HCT116 (cell line): ENCODE results near the gene TMEM94. TPM values are rescaled to one million over a fixed set of nuclear protein-coding genes. Genes with fewer than 3 reads are reported as not detected.

Experiments
- ATAC-seq: fragments of 200-7000 bp; cut with Tn5 transposase; 2 replicates; pipeline ENCODE4 v1.9.1; 2020; ENCODE audit warnings: mild to moderate bottlenecking, moderate library complexity
- BruUV-seq: library from RNA; stranded (reverse); fragments of 400-500 nt; replicated peaks from 2 replicates; lab custom pipeline; 2021; lab: Mats Ljungman, UMichigan
- CTCF ChIA-PET: fragments of 300-600 bp; sonication (Branson Sonifier 250); formaldehyde crosslinking; loops from one replicate; lab custom pipeline; 2021; ENCODE audit warnings: antibody characterized with exemption; lab: Charles Lee
- POLR2A ChIA-PET: fragments of 300-600, 350-600 bp; sonication (Branson Sonifier 250); formaldehyde crosslinking; loops from one replicate; lab custom pipeline; 2021; ENCODE audit warnings: antibody characterized with exemption; lab: Charles Lee
- RAD21 ChIA-PET, 2 experiments: fragments of 300-600 bp; sonication (Branson Sonifier 250); formaldehyde crosslinking; loops; one replicate each; lab custom pipeline; 2023; ENCODE audit warnings: low total read pairs in 2 of 2; ENCODE audit not compliant: uncharacterized antibody in 2 of 2, unreplicated experiment in 2 of 2, low non-redundant PET in 1 of 2; lab: Charles Lee
- DNase-seq: peaks from one replicate; pipeline ENCODE4 v3.0.0-alpha.2; 2010; ENCODE audit warnings: low read depth, low spot score
- H2AFZ ChIP-seq: fragments of 200-600 bp; shearing (Covaris generic), sonication (generic); 2 replicates; pipeline ENCODE4 v1.6.1; 2017; ENCODE audit warnings: low read depth, mixed run types, mixed read lengths, antibody characterized with exemption, low read length; ENCODE audit not compliant: poor library complexity, severe bottlenecking
- H3K27ac ChIP-seq: 2 replicates; pipeline ENCODE4 v1.5.1; 2012; ENCODE audit warnings: low read depth, low read length
- H3K27me3 ChIP-seq: fragments of 200-600 bp; sonication (generic); 2 replicates; pipeline ENCODE4 v1.6.1; 2016; ENCODE audit warnings: mixed run types, low read length, mixed read lengths; ENCODE audit not compliant: insufficient read depth
- H3K36me3 ChIP-seq, 2 experiments: fragments of 200-500 bp in 1 of 2; fragments of 200-600 bp in 1 of 2; sonication (Bioruptor generic) in 1 of 2; sonication (generic) in 1 of 2; 2 replicates each; pipeline versions ENCODE4 v1.5.1 to v1.6.1; 2014 to 2016; ENCODE audit warnings: low read length in 2 of 2, inconsistent platforms in 1 of 2, mixed read lengths in 1 of 2, mixed run types in 1 of 2; ENCODE audit not compliant: insufficient read depth in 2 of 2, control insufficient read depth in 1 of 2
- H3K4me1 ChIP-seq, 2 experiments: fragments of 200-600 bp in 1 of 2; sonication (generic) in 1 of 2; 2 replicates each; pipeline versions ENCODE4 v1.5.1 to v1.6.1; 2012 to 2017; ENCODE audit warnings: low read length in 2 of 2, inconsistent platforms in 1 of 2, mild to moderate bottlenecking in 1 of 2, mixed read lengths in 1 of 2, mixed run types in 1 of 2, moderate library complexity in 1 of 2; ENCODE audit not compliant: insufficient read depth in 2 of 2, control insufficient read depth in 1 of 2
- H3K4me2 ChIP-seq: fragments of 200-600 bp; sonication (generic); 2 replicates; pipeline ENCODE4 v1.6.1; 2017; ENCODE audit warnings: mixed run types, low read length, mixed read lengths
- H3K4me3 ChIP-seq, 2 experiments: fragments of 200-600 bp in 1 of 2; sonication (generic) in 1 of 2; replicated peaks in 1 of 2; 2 replicates each; pipeline ENCODE4 v1.5.1; 2011 to 2016; ENCODE audit warnings: low read length in 2 of 2, control low read depth in 1 of 2, low read depth in 1 of 2, mild to moderate bottlenecking in 1 of 2, mixed read lengths in 1 of 2, mixed run types in 1 of 2
- H3K79me2 ChIP-seq: fragments of 200-600 bp; sonication (generic); 2 replicates; pipeline ENCODE4 v1.6.1; 2017; ENCODE audit warnings: mild to moderate bottlenecking, mixed run types, low read length, moderate library complexity, mixed read lengths; ENCODE audit not compliant: insufficient read depth
- H3K9ac ChIP-seq: fragments of 200-600 bp; sonication (generic); 2 replicates; pipeline ENCODE4 v1.6.1; 2016; ENCODE audit warnings: low read length, mixed read lengths
- H3K9me2 ChIP-seq: fragments of 200-600 bp; sonication (generic), shearing (Covaris generic); 2 replicates; pipeline ENCODE4 v1.6.1; 2017; ENCODE audit warnings: mixed run types, mild to moderate bottlenecking, moderate library complexity; ENCODE audit not compliant: insufficient read depth
- H3K9me3 ChIP-seq, 2 experiments: fragments of 200-500 bp in 1 of 2; fragments of 200-600 bp in 1 of 2; sonication (Bioruptor generic) in 1 of 2; sonication (generic) in 1 of 2; 2 replicates each; pipeline ENCODE4 v1.6.1; 2014 to 2017; ENCODE audit warnings: low read length in 2 of 2, mixed read lengths in 2 of 2, inconsistent platforms in 1 of 2, low read depth in 1 of 2, mild to moderate bottlenecking in 1 of 2, mixed run types in 1 of 2, moderate library complexity in 1 of 2; ENCODE audit not compliant: control insufficient read depth in 1 of 2, insufficient read depth in 1 of 2
- H4K20me1 ChIP-seq: fragments of 200-600 bp; sonication (generic), shearing (Covaris generic); 2 replicates; pipeline ENCODE4 v1.6.1; 2017; ENCODE audit warnings: mixed run types, mild to moderate bottlenecking, moderate library complexity; ENCODE audit not compliant: insufficient read depth
- ATF3 ChIP-seq: IDR thresholded peaks from 2 replicates; pipeline ENCODE4 v1.6.1; 2012
- CBX3 ChIP-seq: IDR thresholded peaks from 2 replicates; pipeline ENCODE4 v1.6.1; 2012; ENCODE audit warnings: low read depth
- CEBPB ChIP-seq: IDR thresholded peaks from 2 replicates; pipeline ENCODE4 v1.6.1; 2012; ENCODE audit warnings: low read depth
- CTCF ChIP-seq, 3 experiments: fragments of 200-600 bp in 1 of 3; sonication (generic) in 1 of 3; IDR thresholded peaks in 2 of 3; conservative IDR thresholded peaks in 1 of 3; 2 replicates each; pipeline ENCODE4 v1.5.1; 2012 to 2017; ENCODE audit warnings: low read depth in 2 of 3, low read length in 2 of 3, antibody characterized with exemption in 1 of 3, borderline replicate concordance in 1 of 3, control low read depth in 1 of 3, mild to moderate bottlenecking in 1 of 3, mixed read lengths in 1 of 3, mixed run types in 1 of 3, moderate library complexity in 1 of 3; ENCODE audit not compliant: insufficient read depth in 1 of 3
- EGR1 ChIP-seq: IDR thresholded peaks from 2 replicates; pipeline ENCODE4 v1.6.1; 2012; ENCODE audit warnings: low read depth
- EZH2 ChIP-seq: fragments of 200-600 bp; sonication (generic); IDR thresholded peaks from 2 replicates; pipeline ENCODE4 v1.6.1; 2017; ENCODE audit warnings: antibody characterized with exemption, mixed run types
- EZH2phosphoT487 ChIP-seq: fragments of 200-600 bp; IDR thresholded peaks from 2 replicates; pipeline ENCODE4 v1.6.1; 2018; ENCODE audit warnings: antibody characterized with exemption, borderline replicate concordance
- JUND ChIP-seq: IDR thresholded peaks from 2 replicates; pipeline ENCODE4 v1.6.1; 2012
- POLR2AphosphoS5 ChIP-seq: IDR thresholded peaks from 2 replicates; pipeline ENCODE4 v1.6.1; 2011; ENCODE audit warnings: mild to moderate bottlenecking, low read depth, low read length, moderate library complexity
- RAD21 ChIP-seq: IDR thresholded peaks from 2 replicates; pipeline ENCODE4 v1.6.1; 2012; ENCODE audit warnings: low read depth, mild to moderate bottlenecking
- SIN3A ChIP-seq: IDR thresholded peaks from 2 replicates; pipeline ENCODE4 v1.6.1; 2012; ENCODE audit warnings: low read depth
- SP1 ChIP-seq: IDR thresholded peaks from 2 replicates; pipeline ENCODE4 v1.6.1; 2012; ENCODE audit warnings: low read depth
- SRF ChIP-seq: IDR thresholded peaks from 2 replicates; pipeline ENCODE4 v1.6.1; 2012; ENCODE audit warnings: low read depth
- TCF7L2 ChIP-seq: IDR thresholded peaks from 2 replicates; pipeline ENCODE4 v1.7.0; 2011; ENCODE audit warnings: borderline replicate concordance, inconsistent platforms; ENCODE audit not compliant: insufficient read depth, insufficient read length; ENCODE audit errors: extremely low read depth
- YY1 ChIP-seq: IDR thresholded peaks from 2 replicates; pipeline ENCODE4 v1.6.1; 2011; ENCODE audit warnings: low read length, low read depth, moderate library complexity, mild to moderate bottlenecking; ENCODE audit not compliant: insufficient replicate concordance; ENCODE audit errors: extremely low read depth
- intact Hi-C: fragments of 100-400 bp; cut with micrococcal nuclease; formaldehyde crosslinking; loops from 2 replicates; pipeline ENCODE4 v1.10.0; 2022
- total RNA-seq: library from RNA; stranded (reverse); gene quantifications from one replicate; pipeline ENCODE4 v1.2.1, GENCODE V29; 2021; ENCODE audit not compliant: unreplicated experiment
- TF ChIP-seq, protein P1 (sequence below): IDR thresholded peaks from 2 replicates; pipeline ENCODE4 v1.6.1; 2011; ENCODE audit warnings: mild to moderate bottlenecking, low read length, moderate library complexity; ENCODE audit not compliant: insufficient replicate concordance; ENCODE audit errors: extremely low read depth

TMEM94 gene
- total RNA-seq, 1 experiment from 2014 or later, result 75.4 TPM

DNA sequence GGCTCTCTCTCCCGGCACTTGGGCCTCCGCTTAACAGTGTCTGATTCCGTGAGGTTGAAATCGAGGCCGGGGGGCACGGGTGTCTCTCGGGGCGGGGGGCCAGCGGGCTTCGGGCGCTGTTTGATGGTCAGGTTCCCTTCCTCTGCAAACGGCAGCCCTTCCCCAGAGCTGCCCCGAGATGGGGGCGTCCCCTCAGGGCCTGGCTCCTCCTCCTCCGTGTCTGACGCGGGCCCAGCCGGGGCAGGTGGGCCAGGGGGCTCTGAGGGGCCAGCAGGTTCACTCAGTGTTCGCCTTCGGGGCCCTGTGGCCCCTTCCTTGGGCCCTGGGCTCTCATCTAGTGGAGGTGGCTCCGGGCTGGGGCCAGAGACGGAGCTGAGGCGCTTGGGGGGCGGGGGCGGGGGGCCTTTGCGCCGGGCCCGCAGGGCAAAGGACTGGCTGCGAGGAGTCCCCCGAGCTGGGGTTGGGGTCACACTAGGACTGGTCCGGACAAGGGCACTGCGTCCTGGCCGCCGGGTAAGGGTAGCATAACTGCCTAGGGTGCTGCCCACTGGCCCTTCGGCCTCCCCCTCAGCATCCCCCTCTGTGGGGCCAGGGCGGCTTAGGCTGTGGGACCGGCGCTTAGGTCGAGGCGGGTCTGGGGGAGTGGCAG lies 45.8 kb downstream of the TMEM94 start:
- no peak for ATAC-seq
- no peak overlapping the region for H2AFZ ChIP-seq
- no peak overlapping the region for H3K9ac ChIP-seq
- H3K4me3 ChIP-seq, result no peak overlapping the region
- H3K9me3 ChIP-seq, result no peaks in the 10 kb centered on the region
- TF ChIP-seq TCF7L2 (no peak), RAD21 (no peak), EZH2phosphoT487 (no peak), CBX3 (no peak), SP1 (no peak), JUND (no peak), POLR2AphosphoS5 (no peak), EZH2 (no peak), SIN3A (no peak), SRF (no peak), EGR1 (no peak), CTCF (IDR thresholded peaks at IDR 0.05 in 2 of 3, conservative IDR thresholded peaks at IDR 0.05 in 1 of 3; ENCODE audit: borderline replicate concordance in 1 of 3, insufficient read depth in 1 of 3, low read depth in 2 of 3, low read length in 2 of 3) (no peak), CEBPB (no peak), YY1 (no peak), ATF3 (no peak)
- TF ChIP-seq, protein P1, sequence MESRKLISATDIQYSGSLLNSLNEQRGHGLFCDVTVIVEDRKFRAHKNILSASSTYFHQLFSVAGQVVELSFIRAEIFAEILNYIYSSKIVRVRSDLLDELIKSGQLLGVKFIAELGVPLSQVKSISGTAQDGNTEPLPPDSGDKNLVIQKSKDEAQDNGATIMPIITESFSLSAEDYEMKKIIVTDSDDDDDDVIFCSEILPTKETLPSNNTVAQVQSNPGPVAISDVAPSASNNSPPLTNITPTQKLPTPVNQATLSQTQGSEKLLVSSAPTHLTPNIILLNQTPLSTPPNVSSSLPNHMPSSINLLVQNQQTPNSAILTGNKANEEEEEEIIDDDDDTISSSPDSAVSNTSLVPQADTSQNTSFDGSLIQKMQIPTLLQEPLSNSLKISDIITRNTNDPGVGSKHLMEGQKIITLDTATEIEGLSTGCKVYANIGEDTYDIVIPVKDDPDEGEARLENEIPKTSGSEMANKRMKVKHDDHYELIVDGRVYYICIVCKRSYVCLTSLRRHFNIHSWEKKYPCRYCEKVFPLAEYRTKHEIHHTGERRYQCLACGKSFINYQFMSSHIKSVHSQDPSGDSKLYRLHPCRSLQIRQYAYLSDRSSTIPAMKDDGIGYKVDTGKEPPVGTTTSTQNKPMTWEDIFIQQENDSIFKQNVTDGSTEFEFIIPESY, result no peak
- TF ChIP-seq, all 23 proteins: peak for 0
- RAD21 ChIA-PET, result no interaction called here
- no peak for DNase-seq
- Histone ChIP-seq H3K79me2 (no peaks in the 10 kb centered on the region), H3K4me1 (no peaks in the 10 kb centered on the region), H3K36me3 (peaks cover 22% of the 10 kb centered on the region in 2 experiments; a peak in 3 of 4 replicates), H3K4me2 (no peak overlapping the region), H3K27me3 (no peaks in the 10 kb centered on the region), H4K20me1 (no peaks in the 10 kb centered on the region), H3K27ac (no peak overlapping the region; the same call in 1 of the 2 replicates), H3K9me2 (no peaks in the 10 kb centered on the region)
- intact Hi-C loops, result no loop called here
- no TSS peak for BruUV-seq
- CTCF ChIA-PET, result interaction anchor here (0.6 to 1.5 kb wide), 4 partner anchors 14 to 99 kb away, joined by 3 to 7 read pairs (median 4); partner anchors contain the start of gene TSEN54
- POLR2A ChIA-PET, result no interaction called here
